Keratinocyte (primary cell): ENCODE data around the gene COPS8. TPM values are rescaled to one million over a fixed set of nuclear protein-coding genes. Genes with fewer than 3 reads are reported as not detected.

Experiments used
- DNase-seq: peaks from one replicate; pipeline ENCODE4 v3.0.0-alpha.2; 2011; ENCODE audit warnings: low read depth, missing footprints, low spot score
- FAIRE-seq: peaks from 2 replicates; lab custom pipeline; 2011; peaks lifted over from hg19 to GRCh38; lab: Jason Lieb, UNC
- H2AFZ ChIP-seq: 2 replicates; pipeline ENCODE4 v1.6.0; 2012; ENCODE audit warnings: low read length, control low read depth, inconsistent platforms; ENCODE audit not compliant: control insufficient read depth
- H3K27ac ChIP-seq: 2 replicates; pipeline ENCODE4 v1.5.1; 2011; ENCODE audit warnings: low read length; ENCODE audit not compliant: control insufficient read depth, insufficient read depth
- H3K27me3 ChIP-seq: 3 replicates; pipeline ENCODE4 v1.6.0; 2011; ENCODE audit warnings: low read length; ENCODE audit not compliant: control insufficient read depth, insufficient read depth; ENCODE audit errors: extremely low read depth
- H3K36me3 ChIP-seq, 2 experiments: 2 replicates in 1 of 2; 3 replicates in 1 of 2; pipeline ENCODE4 v1.5.1; 2011; ENCODE audit warnings: low read length in 2 of 2, mild to moderate bottlenecking in 1 of 2; ENCODE audit not compliant: control insufficient read depth in 2 of 2, insufficient read depth in 2 of 2; ENCODE audit errors: extremely low read depth in 1 of 2
- H3K4me1 ChIP-seq: 3 replicates; pipeline ENCODE4 v1.5.1; 2011; ENCODE audit warnings: low read length; ENCODE audit not compliant: control insufficient read depth, insufficient read depth; ENCODE audit errors: extremely low read depth
- H3K4me2 ChIP-seq: 3 replicates; pipeline ENCODE4 v1.6.0; 2011; ENCODE audit warnings: low read depth, low read length; ENCODE audit not compliant: control insufficient read depth, insufficient read depth; ENCODE audit errors: extremely low read depth
- H3K4me3 ChIP-seq, 3 experiments: fragments of 200-600 bp in 1 of 3; sonication (generic) in 1 of 3; 2 replicates in 2 of 3; 3 replicates in 1 of 3; pipeline ENCODE4 v1.5.1; 2011 to 2016; ENCODE audit warnings: low read length in 3 of 3, mild to moderate bottlenecking in 3 of 3, control low read depth in 2 of 3, inconsistent platforms in 1 of 3, low read depth in 1 of 3, mixed read lengths in 1 of 3, mixed run types in 1 of 3, moderate library complexity in 1 of 3; ENCODE audit not compliant: control insufficient read depth in 2 of 3, insufficient read depth in 2 of 3; ENCODE audit errors: extremely low read depth in 1 of 3
- H3K79me2 ChIP-seq: 2 replicates; pipeline ENCODE4 v1.6.0; 2012; ENCODE audit warnings: low read length; ENCODE audit not compliant: control insufficient read depth, insufficient read depth
- H3K9ac ChIP-seq: 3 replicates; pipeline ENCODE4 v1.6.0; 2011; ENCODE audit warnings: low read length; ENCODE audit not compliant: control insufficient read depth, insufficient read depth; ENCODE audit errors: extremely low read depth
- H3K9me1 ChIP-seq: 3 replicates; pipeline ENCODE4 v1.6.0; 2011; ENCODE audit warnings: low read length; ENCODE audit not compliant: control insufficient read depth, insufficient read depth; ENCODE audit errors: extremely low read depth
- H3K9me3 ChIP-seq: 2 replicates; pipeline ENCODE4 v1.5.1; 2012; ENCODE audit warnings: low read depth, low read length; ENCODE audit not compliant: control insufficient read depth
- H4K20me1 ChIP-seq: 3 replicates; pipeline ENCODE4 v1.6.0; 2011; ENCODE audit warnings: low read length; ENCODE audit not compliant: control insufficient read depth, insufficient read depth; ENCODE audit errors: extremely low read depth
- EZH2 ChIP-seq: IDR thresholded peaks from one replicate; pipeline ENCODE4 v1.6.1; 2012; ENCODE audit warnings: inconsistent platforms, mild to moderate bottlenecking, low read length, moderate library complexity
- dilution Hi-C: fragments of 300-500 bp; cut with MboI; formaldehyde crosslinking; loops from one replicate; pipeline ENCODE4 v1.7.0; 2020; ENCODE audit warnings: low sequenced_read_pairs; ENCODE audit not compliant: extremely low pct_ligation_motif_present
- polyA plus RNA-seq, 5 experiments: library from polyadenylated mRNA; depleted of rRNA in 3 of 5; stranded (reverse) in 3 of 5; stranded (forward) in 1 of 5; unstranded in 1 of 5; fragments of >200 nt; gene quantifications; 1 replicate in 1 of 5; 2 replicates in 3 of 5; 3 replicates in 1 of 5; pipeline versions ENCODE4 v1.2.1 to v1.2.3, GENCODE V29; 2011 to 2012; ENCODE audit warnings: missing spikeins in 2 of 5, low read depth in 1 of 5, low replicate concordance in 1 of 5
- TF ChIP-seq, protein P1 (sequence below), 3 experiments: IDR thresholded peaks in 1 of 3; conservative IDR thresholded peaks in 1 of 3; optimal IDR thresholded peaks in 1 of 3; 2 replicates in 2 of 3; 3 replicates in 1 of 3; pipeline versions ENCODE3 to v1.5.1; 2011; ENCODE audit warnings: low read length in 3 of 3, mild to moderate bottlenecking in 3 of 3, moderate library complexity in 2 of 3, control low read depth in 1 of 3, inconsistent platforms in 1 of 3; ENCODE audit not compliant: insufficient read depth in 2 of 3; ENCODE audit errors: extremely low read depth in 1 of 3

Gene COPS8
- polyA plus RNA-seq, 1 donor (not counting 4 experiments of a cell fraction or from before 2014, with no cell fraction given): 136 TPM

GRCh38 chr2:237120916-237121315 lies 35.2 kb downstream of the COPS8 start:
- TF ChIP-seq EZH2: no peak
- TF ChIP-seq, protein P1, sequence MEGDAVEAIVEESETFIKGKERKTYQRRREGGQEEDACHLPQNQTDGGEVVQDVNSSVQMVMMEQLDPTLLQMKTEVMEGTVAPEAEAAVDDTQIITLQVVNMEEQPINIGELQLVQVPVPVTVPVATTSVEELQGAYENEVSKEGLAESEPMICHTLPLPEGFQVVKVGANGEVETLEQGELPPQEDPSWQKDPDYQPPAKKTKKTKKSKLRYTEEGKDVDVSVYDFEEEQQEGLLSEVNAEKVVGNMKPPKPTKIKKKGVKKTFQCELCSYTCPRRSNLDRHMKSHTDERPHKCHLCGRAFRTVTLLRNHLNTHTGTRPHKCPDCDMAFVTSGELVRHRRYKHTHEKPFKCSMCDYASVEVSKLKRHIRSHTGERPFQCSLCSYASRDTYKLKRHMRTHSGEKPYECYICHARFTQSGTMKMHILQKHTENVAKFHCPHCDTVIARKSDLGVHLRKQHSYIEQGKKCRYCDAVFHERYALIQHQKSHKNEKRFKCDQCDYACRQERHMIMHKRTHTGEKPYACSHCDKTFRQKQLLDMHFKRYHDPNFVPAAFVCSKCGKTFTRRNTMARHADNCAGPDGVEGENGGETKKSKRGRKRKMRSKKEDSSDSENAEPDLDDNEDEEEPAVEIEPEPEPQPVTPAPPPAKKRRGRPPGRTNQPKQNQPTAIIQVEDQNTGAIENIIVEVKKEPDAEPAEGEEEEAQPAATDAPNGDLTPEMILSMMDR (optimal IDR thresholded peaks at IDR 0.05 in 1 of 3, IDR thresholded peaks at IDR 0.05 in 1 of 3, conservative IDR thresholded peaks at IDR 0.05 in 1 of 3; ENCODE audit: extremely low read depth in 1 of 3, insufficient read depth in 2 of 3, low read length in 3 of 3): no peak
- Histone ChIP-seq H3K36me3 (no peaks in the 10 kb centered on the region), H3K4me3 (no peak overlapping the region), H3K4me2 (no peak overlapping the region), H3K9me1 (no peaks in the 10 kb centered on the region), H2AFZ (no peak overlapping the region), H3K4me1 (peaks cover 17% of the 10 kb centered on the region), H3K27ac (no peak overlapping the region), H3K79me2 (no peaks in the 10 kb centered on the region), H3K9me3 (peaks cover 2% of the 10 kb centered on the region), H3K27me3 (no peaks in the 10 kb centered on the region), H3K9ac (no peak overlapping the region), H4K20me1 (no peaks in the 10 kb centered on the region)
- no peak for FAIRE-seq
- dilution Hi-C loops: no loop called here
- DNase-seq: no peak

DNA sequence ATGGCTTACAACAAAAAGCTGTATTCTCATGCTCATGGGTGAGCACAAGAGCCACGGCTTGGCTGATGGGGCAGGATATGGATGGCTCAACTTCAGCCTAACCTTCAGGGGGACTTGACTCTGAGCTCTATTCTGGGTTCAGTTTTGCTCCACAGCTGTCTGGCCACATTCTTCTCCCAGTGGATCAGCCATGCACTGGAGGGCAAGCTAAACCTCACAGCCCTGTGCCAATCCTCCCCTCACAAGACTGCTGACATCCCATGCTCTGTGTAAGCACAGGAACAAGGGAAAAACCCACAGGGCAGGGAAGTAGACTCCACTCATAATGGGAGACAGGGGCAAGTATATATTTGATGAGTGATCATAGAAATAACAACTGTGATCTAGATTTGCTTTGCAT lies 35.6 kb downstream of the COPS8 start:
- H4K20me1 ChIP-seq: no peaks in the 10 kb centered on the region
- H3K4me1 ChIP-seq: peaks cover 17% of the 10 kb centered on the region
- H3K4me2 ChIP-seq: no peak overlapping the region
- no peak overlapping the region for H3K4me3 ChIP-seq
- H3K9me1 ChIP-seq: no peaks in the 10 kb centered on the region
- dilution Hi-C loops: no loop called here
- no peaks in the 10 kb centered on the region for H3K36me3 ChIP-seq
- H2AFZ ChIP-seq: no peak overlapping the region
- TF ChIP-seq EZH2: no peak
- TF ChIP-seq, protein P1 (optimal IDR thresholded peaks at IDR 0.05 in 1 of 3, IDR thresholded peaks at IDR 0.05 in 1 of 3, conservative IDR thresholded peaks at IDR 0.05 in 1 of 3; ENCODE audit: extremely low read depth in 1 of 3, insufficient read depth in 2 of 3, low read length in 3 of 3): no peak
- DNase-seq: no peak
- H3K9ac ChIP-seq: no peak overlapping the region
- no peak for FAIRE-seq
- H3K27ac ChIP-seq: no peak overlapping the region
- no peaks in the 10 kb centered on the region for H3K9me3 ChIP-seq
- H3K79me2 ChIP-seq: no peaks in the 10 kb centered on the region
- no peaks in the 10 kb centered on the region for H3K27me3 ChIP-seq
